Fibroblast of skin of scalp (primary cell): ENCODE results near the gene FBXW2.
A peak's percentile ranks its signal among the peaks of the same experiment; 100 is the strongest.
"Not testable (repeated sequence)": the region's sequence is repeated elsewhere in the genome, so short reads cannot be mapped to it uniquely, and the experiment has no call there.

ENCODE experiments used
- DNase-seq: peaks from one replicate; pipeline ENCODE4 v3.0.0-alpha.2; 2013

FBXW2 gene

GRCh38 chr9:120778758-120779157, 14.5 kb downstream of the FBXW2 start:
- DNase-seq, result no peak

- no peak for DNase-seq
Observed at GRCh38 chr9:120777229-120777628, 16.0 kb downstream of the FBXW2 start.

DNA sequence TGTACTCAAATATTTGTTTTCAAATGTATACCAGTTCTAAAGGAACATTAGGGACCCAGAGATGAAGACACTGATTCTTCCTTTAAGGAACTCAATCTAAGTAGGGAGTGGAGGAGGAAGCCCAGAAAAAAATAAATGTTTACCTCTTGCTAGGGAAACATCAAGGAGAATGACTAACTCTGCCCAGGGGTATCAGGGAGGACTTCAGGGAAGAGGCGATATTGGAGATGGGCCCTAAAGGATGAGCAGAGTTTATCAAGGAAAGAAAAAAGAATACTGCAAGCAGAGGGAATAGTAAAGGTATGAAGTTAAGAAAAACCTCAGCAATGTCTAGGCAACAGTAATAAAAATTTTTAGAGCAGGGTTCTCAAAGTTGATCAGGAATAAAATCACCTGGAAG, 16.4 kb downstream of the FBXW2 start:
- DNase-seq, result no peak

- no peak for DNase-seq
Observed at GRCh38 chr9:120775859-120776258, 17.4 kb downstream of the FBXW2 start.

DNA sequence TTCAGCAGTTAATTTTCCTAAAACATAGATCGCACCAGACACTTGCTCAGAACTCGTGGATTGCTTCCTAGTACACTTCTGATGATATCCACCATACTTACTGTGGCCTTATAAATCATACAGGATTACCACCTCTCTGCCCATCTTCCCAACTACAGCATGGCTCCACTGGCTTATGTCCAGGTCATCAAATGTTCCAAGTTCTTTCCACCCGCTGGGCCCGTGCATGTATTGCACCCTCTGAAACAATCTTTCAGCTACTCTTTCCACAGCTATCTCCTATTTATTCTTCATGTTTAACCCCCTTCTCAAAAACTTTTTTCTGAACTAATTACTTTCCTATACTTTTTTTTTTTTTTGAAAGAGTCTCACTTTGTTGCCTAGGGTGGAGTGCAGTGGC, 18.5 kb downstream of the FBXW2 start:
- no peak for DNase-seq

GRCh38 chr9:120773256-120773655, 20.0 kb downstream of the FBXW2 start:
- DNase-seq, result no peak

DNA sequence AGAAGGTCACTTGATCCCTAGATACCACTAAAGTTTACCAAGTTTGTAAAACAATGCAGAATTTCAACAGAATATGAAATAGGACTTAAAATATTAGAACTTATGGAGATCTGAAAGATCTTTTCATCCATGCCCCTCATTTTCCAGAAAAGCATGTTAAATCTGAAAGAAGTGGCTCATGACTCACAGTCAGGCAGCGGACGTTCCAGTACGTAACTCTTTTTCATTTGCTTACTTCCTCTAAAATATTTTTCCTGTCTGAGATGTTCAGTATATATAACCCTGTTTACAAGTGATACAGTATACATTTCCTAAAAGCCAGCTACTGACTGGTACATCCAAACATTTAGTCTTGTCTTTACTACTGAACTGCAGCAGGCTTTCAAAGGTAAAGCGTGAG, 22.3 kb downstream of the FBXW2 start:
- DNase-seq, result no peak

DNA sequence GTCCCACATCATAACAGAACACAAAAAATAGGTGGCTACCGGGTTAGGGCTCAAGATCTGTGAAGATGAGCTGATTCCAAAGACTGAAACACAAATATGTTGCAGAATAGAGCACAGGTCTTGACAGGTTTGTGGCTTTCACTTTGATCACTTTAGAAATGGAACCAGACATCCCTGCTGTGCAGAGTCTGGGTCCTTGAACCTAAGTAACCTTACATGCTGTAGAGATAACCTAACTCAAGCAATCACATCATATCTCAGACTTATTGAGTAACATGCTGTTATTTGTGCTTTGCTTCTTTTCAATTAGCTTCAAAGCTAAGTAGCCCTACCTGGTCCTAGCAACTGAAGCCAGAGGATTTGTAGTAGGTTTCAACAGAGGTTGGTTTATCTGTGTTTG, 24.3 kb downstream of the FBXW2 start:
- DNase-seq, result no peak

DNA sequence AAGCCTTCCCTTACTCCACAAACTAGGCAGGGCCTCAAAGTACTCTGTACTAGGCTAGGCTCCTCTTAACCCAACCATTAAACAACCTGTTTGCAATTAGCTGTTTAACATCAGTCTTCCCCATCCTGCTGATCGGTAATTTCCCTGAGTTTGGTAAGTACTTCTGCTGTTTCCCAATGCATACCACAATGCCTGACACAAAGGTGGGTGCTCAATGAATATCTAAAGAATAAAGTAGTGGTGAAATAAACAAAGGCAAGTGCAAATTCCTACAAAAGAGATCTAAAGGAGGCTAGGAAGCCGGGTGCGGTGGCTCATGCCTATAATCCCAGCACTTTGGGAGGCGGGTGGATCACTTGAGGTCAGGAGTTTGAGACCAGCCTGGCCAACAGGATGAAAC, 25.0 kb downstream of the FBXW2 start:
- DNase-seq, result no peak

- no peak for DNase-seq
Observed at GRCh38 chr9:120767451-120767850, 25.8 kb downstream of the FBXW2 start.

- DNase-seq, result no peak
Observed at GRCh38 chr9:120765910-120766425, 27.2 kb downstream of the FBXW2 start.

DNA sequence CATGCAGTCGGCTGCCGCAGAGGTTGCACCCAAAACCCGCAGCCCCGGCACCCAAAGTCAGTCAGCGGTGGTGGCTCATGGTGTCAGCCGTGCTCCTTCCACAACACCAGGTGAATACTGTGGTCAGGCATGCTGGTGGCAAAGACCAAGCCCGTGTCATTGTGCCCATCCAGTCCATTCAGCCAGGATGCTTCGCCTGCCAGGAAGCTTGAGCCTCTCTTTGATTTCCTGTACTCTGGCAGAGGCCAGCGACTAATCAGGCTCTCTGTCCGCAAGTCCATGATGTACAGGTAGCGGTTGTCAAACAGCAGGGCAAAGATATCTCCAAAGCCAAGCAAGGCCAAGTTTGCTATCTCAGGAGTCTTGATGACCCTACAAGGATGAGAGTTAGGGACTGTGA, 28.7 kb downstream of the FBXW2 start:
- DNase-seq, result no peak

DNA sequence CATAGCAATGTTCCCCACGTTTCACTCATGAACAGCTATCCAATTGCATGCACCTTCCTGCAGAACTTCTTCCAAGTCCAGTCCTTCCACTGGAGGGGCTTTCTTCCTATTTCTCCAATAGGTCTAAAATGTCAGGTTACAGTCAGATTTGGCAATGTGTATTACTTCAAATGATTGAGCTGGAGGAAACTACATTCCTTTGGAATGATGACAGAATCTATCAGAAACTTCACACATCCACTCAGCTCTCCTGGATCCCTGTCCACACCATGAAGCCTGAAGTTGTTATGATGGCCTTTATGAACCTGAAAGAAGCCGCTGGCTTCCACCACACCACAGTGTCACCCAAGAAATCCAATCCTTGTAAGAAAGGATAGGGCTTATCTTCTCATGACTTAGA, 32.2 kb downstream of the FBXW2 start:
- no peak for DNase-seq

GRCh38 chr9:120759755-120760400, 33.3 kb downstream of the FBXW2 start:
- no peak for DNase-seq

DNA sequence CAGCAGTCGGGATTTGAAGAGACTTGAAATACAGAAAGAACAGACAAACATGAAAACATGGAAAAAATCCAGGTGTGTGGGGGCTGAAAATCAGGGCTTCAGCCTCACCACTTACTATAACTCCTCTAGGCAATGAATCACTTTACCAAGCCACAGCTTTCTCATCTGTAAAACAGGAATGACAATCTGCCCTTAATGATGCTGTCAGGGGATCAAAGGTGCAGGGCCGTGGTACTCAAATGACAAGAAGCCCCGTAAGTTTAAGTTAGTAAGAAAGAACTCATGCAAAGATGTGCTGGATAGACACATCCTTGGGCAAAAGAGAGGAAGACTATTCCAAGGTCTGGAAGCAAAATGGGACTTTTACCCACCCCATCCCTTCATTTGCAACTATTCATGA, 34.7 kb downstream of the FBXW2 start:
- no peak for DNase-seq

- DNase-seq, result no peak
Observed at GRCh38 chr9:120757026-120757913, 35.9 kb downstream of the FBXW2 start.

- DNase-seq, result no peak
Observed at GRCh38 chr9:120756531-120756930, 36.7 kb downstream of the FBXW2 start.

DNA sequence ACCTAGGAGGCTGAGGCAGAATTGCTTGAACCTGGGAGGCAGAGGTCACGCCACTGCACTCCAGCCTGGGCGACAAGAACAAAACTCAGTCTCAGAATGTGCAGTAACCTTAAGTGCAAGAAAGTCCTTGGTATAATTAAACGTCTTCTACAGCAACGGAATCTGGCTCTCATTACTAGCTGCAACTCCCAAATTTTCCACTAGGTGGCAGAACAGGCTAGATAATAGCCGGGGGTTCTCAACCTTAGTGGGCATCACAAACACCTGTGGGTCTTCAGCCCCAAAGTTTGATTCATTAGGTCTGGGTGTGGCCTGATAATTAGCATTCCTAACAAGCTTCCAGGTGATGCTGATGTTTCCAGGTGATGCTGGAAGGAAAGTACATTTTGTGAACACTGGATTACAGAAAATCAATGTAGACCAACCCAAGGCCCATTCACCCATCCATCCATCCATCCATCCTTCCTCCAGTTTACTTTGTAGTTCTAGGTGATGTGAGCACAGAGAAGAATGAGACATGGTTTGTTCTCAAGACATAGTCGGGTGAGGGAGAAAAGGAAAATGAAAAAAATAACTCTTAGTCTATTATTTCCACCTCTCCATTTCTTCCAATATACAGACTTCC, 37.3 kb downstream of the FBXW2 start:
- DNase-seq, result peak; percentile 35

DNA sequence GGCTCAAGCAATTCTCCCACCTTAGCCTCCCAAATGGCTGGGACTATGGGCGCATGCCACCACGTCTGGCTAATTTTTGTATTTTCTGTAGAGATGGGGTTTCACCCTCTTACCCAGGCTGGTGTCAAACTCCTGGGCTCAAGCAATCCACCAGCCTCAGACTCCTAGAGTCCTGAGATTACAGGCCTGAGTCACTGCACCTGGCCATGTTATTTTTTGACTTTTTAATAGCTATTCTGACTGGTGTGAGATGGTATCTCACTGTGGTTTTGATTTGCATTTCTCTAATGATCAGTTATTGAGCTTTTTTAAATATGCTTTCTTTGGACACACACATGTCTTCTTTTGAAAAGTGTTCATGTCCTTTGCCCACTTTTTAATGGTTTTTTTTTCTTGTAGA, 38.2 kb downstream of the FBXW2 start:
- no peak for DNase-seq

DNA sequence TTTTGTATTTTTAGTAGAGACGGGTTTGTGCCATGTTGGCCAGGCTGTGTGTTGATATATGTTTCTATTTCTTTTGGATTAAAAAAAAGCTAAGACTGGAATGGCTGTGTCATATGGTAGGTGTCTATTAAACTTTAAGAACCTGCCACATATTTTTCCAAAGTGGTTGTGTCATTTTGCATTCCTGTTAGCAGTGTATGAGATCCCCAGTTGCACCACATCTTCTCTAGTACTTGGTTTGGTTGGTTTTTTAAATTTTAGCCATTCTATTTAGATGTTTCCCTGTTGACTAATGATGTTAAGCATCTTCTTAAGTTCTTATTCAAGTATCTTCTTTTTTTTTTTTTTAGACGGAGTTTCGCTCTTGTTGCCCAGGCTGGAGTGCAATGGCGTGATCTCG, 42.8 kb downstream of the FBXW2 start:
- no peak for DNase-seq

DNA sequence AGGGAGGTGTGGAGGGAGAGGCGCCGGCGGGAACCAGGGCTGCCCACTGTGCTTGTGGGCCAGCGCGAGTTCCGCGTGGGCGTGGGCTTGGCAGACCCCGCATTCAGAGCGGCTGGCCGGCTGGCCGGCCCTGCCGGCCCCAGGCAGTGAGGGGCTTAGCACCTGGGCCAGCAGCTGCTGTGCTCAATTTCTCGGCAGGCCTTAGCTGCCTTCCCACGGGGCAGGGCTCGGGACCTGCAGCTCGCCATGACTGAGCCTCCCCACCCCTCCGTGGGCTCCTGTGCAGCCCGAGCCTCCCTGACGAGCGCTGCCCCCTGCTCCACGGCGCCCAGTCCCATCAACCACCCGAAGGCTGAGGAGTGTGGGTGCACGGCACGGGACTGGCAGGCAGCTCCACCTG, 46.9 kb downstream of the FBXW2 start:
- not testable (repeated sequence) for DNase-seq

- no peak for DNase-seq
Observed at GRCh38 chr9:120745278-120745677, 47.9 kb downstream of the FBXW2 start.

DNA sequence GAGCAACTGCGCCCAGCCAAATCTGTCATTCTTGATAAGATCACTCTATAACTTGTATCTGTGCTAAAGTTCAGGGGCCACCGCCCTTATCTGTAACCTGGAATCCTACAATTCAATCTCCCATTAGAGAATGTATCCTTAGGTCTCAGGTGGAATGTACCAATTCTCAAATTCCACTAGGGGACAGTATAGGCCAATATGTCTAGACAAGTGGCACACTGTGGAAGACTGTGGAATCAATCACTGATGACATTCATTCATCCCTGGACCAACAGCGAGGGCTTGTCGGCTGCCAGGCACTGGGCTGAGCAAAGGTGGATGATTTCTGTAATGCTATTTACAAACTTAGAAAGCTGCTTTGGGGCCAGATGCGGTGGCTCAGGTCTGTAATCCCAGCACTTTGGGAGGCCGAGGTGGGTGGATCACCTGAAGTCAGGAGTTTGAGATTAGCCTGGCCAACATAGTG, 50.2 kb downstream of the FBXW2 start:
- peak; percentile 25 for DNase-seq
